Right lobe of liver (tissue), 4 donors: ENCODE data around the gene PPM1J.

Experiments used
- POLR2A ChIP-seq: fragments of 450-650 bp; IDR thresholded peaks from one replicate; pipeline ENCODE4 v1.6.1; 2017; ENCODE audit warnings: antibody characterized with exemption, mild to moderate bottlenecking
- TF ChIP-seq, protein P1 (sequence below), 4 donors: fragments of 200-600 bp in 3 of 4; fragments of 450-650 bp in 1 of 4; IDR thresholded peaks; one replicate each; pipeline versions ENCODE4 v1.5.1 to v1.8.0; 2016 to 2022; ENCODE audit warnings: antibody characterized with exemption in 4 of 4, mild to moderate bottlenecking in 2 of 4
- donor health status: DM: no; HTN: no; CAD: no.
- donor health status: DM: no; HTN: no; CAD: no.
- donor health status: DM: no; HTN: yes; CAD: no.

DNA sequence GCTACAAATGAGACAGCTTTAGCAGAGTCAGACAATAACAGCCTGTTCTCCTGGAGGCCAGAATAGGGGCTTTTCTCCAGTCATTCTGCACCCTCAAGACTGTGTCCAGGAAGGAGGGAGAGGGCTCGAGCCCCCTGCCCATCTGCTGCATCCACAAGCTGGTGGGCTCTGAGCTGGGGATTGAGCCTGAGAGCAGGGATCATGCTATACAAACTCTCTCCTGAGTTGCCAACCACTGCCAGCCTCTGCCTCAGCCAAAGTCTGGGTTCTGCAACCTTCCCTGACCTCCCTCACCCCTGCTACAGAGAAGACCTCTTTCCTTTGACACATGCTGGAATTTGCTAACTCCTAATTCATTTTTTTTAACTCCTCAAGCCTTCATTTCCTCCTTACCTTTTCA is 14.8 kb upstream of the PPM1J start:
- TF ChIP-seq, protein P1, sequence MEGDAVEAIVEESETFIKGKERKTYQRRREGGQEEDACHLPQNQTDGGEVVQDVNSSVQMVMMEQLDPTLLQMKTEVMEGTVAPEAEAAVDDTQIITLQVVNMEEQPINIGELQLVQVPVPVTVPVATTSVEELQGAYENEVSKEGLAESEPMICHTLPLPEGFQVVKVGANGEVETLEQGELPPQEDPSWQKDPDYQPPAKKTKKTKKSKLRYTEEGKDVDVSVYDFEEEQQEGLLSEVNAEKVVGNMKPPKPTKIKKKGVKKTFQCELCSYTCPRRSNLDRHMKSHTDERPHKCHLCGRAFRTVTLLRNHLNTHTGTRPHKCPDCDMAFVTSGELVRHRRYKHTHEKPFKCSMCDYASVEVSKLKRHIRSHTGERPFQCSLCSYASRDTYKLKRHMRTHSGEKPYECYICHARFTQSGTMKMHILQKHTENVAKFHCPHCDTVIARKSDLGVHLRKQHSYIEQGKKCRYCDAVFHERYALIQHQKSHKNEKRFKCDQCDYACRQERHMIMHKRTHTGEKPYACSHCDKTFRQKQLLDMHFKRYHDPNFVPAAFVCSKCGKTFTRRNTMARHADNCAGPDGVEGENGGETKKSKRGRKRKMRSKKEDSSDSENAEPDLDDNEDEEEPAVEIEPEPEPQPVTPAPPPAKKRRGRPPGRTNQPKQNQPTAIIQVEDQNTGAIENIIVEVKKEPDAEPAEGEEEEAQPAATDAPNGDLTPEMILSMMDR (IDR thresholded peaks at IDR 0.05), result no peak
- TF ChIP-seq POLR2A, result no peak
